Inflammatory macrophage treated with lipopolysaccharide for 1 hour (primary cell): Measurements from ENCODE around the gene TRAPPC10.

Experiments used
- DNase-seq, 2 donors: peaks; one replicate each; pipeline ENCODE4 v3.0.0-alpha.2; 2020 to 2022

TRAPPC10 gene

GRCh38 chr21:44011579-44012473 is at the start of gene TRAPPC10:
TRAPPC10 (plus strand) TSS chr21:44012309; CDS start chr21:44012494, 185 bp downstream.
- DNase-seq: peak; percentile 78 to 87

- no peak for DNase-seq
Observed at GRCh38 chr21:43965911-43966585, 46.1 kb upstream of the TRAPPC10 start.

GRCh38 chr21:43966946-43967512 is 45.1 kb upstream of the TRAPPC10 start:
- no peak for DNase-seq

DNA sequence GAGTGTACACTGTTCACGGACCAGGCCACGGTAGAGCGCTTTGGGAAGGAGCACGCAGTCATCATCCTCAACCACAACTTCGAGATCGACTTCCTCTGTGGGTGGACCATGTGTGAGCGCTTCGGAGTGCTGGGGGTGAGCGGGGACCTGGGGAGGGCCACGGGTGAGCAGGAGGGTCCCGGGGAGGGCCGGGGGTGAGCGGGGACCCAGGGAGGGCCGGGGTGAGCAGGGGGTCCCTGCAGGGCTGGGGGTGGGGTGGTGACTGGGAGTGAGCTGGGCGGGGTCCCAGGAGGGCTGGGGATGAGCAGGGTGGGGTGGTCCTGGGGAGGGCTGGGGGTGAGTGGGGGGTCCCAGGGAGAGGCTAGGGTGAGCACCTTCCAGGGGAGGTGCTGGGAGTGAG is 44.1 kb upstream of the TRAPPC10 start:
- no peak for DNase-seq

DNA sequence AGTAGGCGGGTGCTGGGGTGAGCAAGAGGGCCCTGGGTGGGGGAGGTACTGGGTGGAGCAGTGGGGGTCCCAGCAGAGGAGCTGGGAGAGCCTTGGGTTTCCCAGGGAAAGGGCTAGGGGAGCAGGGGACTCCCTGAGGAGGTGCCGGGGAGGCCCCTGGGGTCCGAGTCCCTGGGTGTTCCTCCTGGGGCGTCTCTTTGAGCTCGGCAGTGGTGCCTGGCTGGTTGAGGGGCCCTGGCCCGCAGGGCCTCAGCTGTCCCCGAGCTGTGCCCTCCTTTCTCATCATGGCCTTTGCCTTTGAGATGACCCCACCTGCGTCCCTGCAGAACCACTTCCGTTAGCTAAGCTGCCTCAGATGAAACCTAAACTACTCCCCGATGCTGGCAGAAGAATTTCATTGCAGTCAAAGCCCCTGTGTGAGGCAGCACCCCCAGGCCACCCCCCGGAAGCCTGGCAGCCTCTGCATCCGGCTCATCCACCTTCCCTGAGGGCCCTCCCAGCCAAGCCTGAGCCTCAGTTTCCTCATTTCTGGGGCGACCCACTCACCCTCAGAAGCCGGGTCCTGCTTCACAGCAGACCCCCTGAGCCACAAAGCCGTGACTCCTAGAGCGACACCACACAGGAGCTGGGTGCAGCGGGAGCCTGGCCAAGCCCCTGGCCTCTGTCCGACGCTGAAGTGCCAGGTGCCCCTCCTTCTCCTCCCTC is 43.5 kb upstream of the TRAPPC10 start:
- DNase-seq: no peak

- no peak for DNase-seq
Observed at GRCh38 chr21:43969115-43969444, 43.0 kb upstream of the TRAPPC10 start.

DNA sequence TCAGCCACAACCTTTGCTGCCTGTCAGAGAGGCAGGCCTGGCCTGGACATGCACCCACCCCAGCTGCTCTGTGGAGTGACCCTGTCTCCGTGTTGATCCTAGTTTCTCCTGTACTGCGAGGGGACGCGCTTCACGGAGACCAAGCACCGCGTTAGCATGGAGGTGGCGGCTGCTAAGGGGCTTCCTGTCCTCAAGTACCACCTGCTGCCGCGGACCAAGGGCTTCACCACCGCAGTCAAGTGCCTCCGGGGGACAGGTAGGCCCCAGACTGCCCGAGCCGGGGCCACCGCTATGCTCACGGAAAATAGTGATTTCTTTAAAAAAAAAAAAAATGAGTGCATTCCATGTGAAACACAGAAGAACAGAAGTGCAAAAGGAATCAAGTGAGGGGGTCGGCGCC is 41.6 kb upstream of the TRAPPC10 start:
- DNase-seq: no peak

GRCh38 chr21:43971201-43971991 is 40.7 kb upstream of the TRAPPC10 start:
- peak; percentile 9 to 37 for DNase-seq

- DNase-seq: no peak
Observed at GRCh38 chr21:43971992-43972255, 40.2 kb upstream of the TRAPPC10 start.

DNA sequence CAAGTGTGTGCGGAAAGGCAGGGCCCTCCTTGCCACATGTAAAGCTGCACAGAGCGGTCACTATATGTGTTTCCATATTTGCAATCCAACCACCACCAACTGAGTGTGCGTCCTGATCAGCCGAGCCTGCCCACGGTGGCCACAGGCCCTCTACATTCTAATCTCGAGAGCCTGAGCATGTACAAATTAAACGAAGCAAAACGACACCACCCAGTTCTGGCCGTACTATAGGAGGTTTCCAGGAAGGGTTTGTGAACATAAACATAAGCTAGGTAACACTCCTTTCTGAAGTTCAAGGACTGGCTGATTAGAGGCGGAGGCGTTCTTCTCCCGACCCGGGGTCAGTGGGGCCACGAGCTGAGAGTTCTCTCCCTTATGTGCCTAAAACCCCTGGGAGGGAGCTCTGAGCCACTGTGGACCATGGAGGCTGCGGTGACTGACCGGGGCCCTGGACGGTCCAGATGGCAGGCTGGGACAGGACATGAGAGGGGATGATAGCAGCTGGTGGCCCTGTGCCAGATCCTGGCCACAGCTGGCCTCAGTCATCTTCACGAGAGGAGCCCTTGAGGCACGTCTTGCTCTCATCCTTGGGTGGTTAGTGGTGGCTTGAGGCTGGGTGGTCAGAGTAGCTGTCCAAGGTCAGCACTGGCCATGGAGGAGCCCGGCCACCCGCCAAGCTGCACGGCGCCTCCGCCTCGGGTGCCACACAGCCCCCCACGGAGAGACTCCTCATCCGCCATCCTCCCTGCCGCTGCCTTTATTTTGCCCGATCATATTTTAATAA is 39.1 kb upstream of the TRAPPC10 start:
- DNase-seq: no peak

GRCh38 chr21:43973634-43973955 is 38.5 kb upstream of the TRAPPC10 start:
- no peak for DNase-seq

DNA sequence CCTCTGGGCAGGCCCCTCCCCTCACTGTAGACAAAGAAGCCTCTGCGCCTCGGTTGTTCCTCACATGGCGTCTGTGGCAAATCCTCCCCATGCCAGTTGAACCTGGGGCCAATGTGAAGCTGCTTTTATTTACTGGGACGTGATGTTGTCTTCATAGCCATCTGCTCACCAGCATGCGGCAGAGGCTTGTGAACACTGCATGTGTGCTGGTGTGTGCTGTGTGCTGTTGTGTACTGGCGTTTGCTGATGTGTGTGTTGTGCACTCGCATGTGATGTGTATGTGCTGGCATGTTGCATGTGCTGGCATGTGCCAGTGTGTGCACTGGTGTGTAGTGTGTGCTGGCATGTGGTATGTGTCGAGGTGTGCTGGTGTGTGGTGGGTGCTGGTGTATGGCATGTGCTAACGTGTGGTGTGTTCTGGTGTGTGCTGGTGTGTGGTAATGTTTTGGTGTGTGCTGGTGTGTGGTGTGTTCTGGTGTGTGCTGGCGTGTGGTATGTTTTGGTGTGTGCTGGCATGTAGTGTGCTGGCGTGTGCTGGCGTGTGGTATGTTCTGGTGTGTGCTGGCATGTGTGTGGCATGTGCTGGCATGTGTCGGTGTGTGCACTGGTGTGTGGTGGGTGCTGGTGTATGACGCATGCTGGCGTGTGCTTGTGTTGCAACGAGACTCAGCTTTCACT is 37.2 kb upstream of the TRAPPC10 start:
- no peak for DNase-seq

DNA sequence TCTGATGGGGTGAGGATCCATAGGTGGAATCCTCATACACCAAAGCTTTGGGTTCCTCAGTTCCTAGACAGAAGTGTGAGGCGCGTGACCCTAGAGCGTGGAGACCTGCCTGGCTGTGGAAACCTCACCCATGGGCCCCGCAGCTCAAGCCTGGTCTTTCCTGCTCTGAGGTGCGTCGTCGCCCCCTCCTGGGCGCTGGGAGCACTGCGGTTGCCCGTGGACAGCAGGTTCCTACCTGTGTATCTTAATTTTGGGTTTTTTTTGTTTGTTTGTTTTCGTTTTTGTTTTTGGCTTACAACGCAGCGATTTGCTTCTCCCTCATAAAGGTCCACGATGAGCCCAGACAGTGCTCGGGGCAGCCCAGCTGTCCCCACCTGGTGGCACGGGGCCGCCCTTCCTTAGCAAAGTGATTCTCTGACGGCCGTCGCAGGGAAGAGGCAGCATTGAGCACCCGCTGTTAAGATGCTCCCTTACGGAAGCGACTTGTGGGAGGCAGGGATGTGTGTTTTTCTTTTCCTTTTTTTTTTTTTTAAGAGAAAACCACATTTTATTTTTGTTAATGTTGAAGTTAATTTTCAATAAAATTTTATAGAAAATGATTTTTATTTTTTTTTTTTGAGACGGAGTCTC is 36.5 kb upstream of the TRAPPC10 start:
- DNase-seq: peak; percentile 27 to 69

DNA sequence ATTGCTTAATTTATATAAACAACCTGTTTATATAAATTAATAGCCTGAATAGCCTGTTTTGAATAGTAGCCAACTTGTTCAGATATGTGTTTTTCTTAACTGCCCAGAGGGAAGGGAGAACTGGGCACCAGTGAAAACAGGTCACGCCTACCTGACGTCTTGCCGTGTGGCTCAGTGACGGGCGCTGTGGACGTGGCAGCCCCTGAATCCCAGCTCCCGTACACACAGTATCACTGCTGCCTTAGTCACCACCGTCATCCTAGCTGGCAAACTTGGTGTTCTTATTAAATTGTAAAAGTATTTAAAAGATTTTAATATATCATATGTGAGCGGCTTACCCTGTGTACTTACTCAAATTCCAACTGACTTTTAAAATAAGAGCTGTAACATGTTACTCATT is 35.4 kb upstream of the TRAPPC10 start:
- DNase-seq: no peak

- no peak for DNase-seq
Observed at GRCh38 chr21:43978060-43978459, 34.0 kb upstream of the TRAPPC10 start.

DNA sequence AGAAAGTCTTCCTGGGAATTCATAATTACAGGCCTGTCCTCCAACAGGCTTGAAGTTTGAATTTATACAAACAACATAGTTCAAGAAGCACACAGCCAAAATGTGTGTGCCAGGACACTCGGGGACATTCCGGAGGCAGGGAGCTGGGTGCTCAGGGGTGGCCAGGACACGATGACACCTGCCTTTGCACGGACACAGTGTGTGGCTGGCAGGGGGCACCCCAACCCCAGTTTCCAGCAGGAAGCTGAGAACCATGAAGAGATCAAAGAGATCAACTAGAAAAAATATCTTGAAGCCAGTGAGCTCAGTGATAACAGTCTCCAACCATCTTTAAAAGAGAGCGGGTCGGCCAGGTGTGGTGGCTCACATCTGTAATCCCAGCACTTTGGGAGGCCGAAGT is 32.5 kb upstream of the TRAPPC10 start:
- DNase-seq: no peak

DNA sequence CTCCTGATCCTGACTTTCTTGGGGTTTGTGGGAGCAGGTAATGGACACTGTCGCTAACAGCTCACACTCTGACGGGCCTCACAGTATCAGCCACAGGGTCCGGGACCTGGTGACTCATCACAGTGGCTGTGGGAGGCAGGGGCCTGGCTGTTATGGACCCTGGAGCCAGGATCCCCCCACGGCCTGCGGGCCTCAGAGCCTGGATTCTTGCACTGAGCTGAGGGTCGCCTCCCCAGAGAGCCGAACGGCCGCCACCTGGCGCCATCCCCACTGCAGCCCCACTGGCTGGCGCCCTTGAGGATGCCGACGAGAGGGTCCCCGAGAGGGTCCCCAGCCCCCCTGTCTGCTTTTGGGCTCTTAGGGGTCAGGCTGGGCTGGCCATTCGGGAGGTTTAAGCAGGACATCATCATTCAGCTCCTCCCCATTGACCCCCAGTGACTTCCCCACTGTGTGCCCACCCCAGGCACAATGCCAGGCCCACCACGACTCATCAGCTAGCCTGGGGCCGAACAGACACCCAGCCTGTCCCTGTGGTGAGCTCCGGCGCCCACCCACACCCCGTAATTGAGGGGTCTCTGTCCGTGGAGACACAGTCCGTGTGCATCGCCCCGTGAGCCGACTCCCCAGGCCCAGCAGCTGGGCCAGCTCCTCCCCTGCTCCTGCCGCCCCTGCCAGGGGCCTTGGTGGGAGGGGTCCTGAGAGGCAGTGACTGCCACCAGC is 30.8 kb upstream of the TRAPPC10 start:
- DNase-seq: no peak

GRCh38 chr21:43981871-43982210 is 30.3 kb upstream of the TRAPPC10 start:
- DNase-seq: no peak

GRCh38 chr21:43982489-43983078 is 29.5 kb upstream of the TRAPPC10 start:
- DNase-seq: no peak

- DNase-seq: no peak
Observed at GRCh38 chr21:43983390-43983789, 28.7 kb upstream of the TRAPPC10 start.
